Activated T-helper 2 cell treated with anti-CD3 and anti-CD28 coated beads, Interferon-gamma antibody, Interleukin-2, Interleukin-4, amounts not matched to agents 10 μg/mL and 5 μg/mL and 100 μg/mL, durations not matched to agents 14 hours and 24 hours and 36 hours (primary cell): ENCODE results near the gene NEUROD4. TPM values are rescaled to one million over a fixed set of nuclear protein-coding genes. Genes with fewer than 3 reads are reported as not detected.
"Not testable (repeated sequence)": the region's sequence is repeated elsewhere in the genome, so short reads cannot be mapped to it uniquely, and the experiment has no call there.

ENCODE experiments used
- DNase-seq: peaks from one replicate; pipeline ENCODE4 v3.0.0; 2021; ENCODE audit warnings: low spot score
- H3K27ac Mint-ChIP-seq: one replicate; pipeline ENCODE4 v1.8.0; 2021; ENCODE audit warnings: mixed read lengths
- H3K27me3 Mint-ChIP-seq: one replicate; pipeline ENCODE4 v1.8.0; 2021; ENCODE audit warnings: low read depth, mixed read lengths
- H3K36me3 Mint-ChIP-seq: one replicate; pipeline ENCODE4 v1.8.0; 2021; ENCODE audit warnings: low read depth, mixed read lengths
- H3K4me1 Mint-ChIP-seq: one replicate; pipeline ENCODE4 v1.8.0; 2021; ENCODE audit warnings: low read depth, mixed read lengths
- H3K4me3 Mint-ChIP-seq: one replicate; pipeline ENCODE4 v1.8.0; 2021; ENCODE audit warnings: low read depth, mild to moderate bottlenecking, moderate library complexity, mixed read lengths
- H3K9me3 Mint-ChIP-seq: one replicate; pipeline ENCODE4 v1.8.0; 2021; ENCODE audit warnings: mixed read lengths
- intact Hi-C: fragments of 100-400 bp; cut with micrococcal nuclease; formaldehyde crosslinking; loops from one replicate; pipeline ENCODE4 v1.15.1; 2023
- total RNA-seq: library from RNA; stranded (reverse); gene quantifications from 2 replicates; pipeline ENCODE4 v1.2.3, GENCODE V29; 2022

The NEUROD4 gene
- total RNA-seq, 1 donor from 2014 or later: not detected

DNA sequence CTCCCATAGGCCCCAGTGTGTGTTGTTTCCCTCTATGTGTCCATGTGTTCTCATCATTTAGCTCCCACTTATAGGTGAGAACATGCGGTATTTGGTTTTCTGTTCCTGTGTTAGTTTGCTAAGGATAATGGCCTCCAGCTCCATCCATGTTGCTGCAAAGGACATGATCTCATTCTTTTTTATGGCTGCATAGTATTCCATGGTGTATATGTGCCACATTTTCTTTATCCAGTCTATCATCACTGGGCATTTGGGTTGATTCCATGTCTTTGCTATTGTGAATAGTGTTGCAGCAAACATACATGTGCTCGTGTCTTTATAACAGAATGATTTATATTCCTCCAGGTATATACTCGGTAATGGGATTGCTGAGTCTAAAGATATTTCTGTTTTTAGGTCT, 33.0 kb upstream of the NEUROD4 start:
- H3K4me1 Mint-ChIP-seq: peaks cover 72% of the 10 kb centered on the region
- H3K27ac Mint-ChIP-seq: peak overlapping the region; percentile 36
- H3K27me3 Mint-ChIP-seq, DNase-seq, H3K4me3 Mint-ChIP-seq, H3K9me3 Mint-ChIP-seq, intact Hi-C loops: not testable (repeated sequence)
- peaks cover 42% of the 10 kb centered on the region for H3K36me3 Mint-ChIP-seq

DNA sequence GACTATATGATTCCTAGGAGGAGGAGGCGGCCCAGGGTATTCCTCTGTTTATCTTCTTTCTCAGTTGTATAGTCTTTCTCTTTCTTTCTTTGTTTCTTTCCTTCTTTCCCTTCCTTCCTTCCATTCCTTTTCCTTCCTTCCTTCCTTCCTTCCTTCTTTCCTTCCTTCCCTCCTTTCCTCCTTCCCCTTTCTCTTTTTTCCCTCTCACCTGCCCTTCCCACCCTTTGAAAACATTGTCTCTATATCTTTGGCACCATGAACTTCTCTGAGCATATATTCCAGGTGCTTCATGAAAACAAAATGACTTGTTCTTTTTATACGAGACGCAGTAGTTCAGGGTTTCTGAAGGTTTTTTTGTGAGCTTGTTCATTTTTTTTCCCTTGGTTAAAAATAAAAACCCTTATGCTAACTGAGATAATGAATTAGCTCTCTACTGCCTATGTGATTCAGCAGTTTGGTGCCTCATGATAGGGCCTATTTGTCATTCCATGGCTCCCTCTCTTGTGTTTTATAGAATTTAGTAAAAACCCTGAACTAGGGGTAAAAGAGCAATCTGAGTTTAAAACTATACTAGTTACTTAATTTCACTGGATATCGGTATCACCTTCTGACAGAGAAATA, 32.1 kb upstream of the NEUROD4 start:
- no peak for DNase-seq
- Mint-ChIP-seq H3K4me3 (peak overlapping the region; percentile 43), H3K9me3 (peaks cover 7% of the 10 kb centered on the region), H3K27me3 (no peaks in the 10 kb centered on the region), H3K36me3 (peaks cover 32% of the 10 kb centered on the region), H3K4me1 (peaks cover 69% of the 10 kb centered on the region), H3K27ac (peak overlapping the region; percentile 64)
- intact Hi-C loops: no loop called here

DNA sequence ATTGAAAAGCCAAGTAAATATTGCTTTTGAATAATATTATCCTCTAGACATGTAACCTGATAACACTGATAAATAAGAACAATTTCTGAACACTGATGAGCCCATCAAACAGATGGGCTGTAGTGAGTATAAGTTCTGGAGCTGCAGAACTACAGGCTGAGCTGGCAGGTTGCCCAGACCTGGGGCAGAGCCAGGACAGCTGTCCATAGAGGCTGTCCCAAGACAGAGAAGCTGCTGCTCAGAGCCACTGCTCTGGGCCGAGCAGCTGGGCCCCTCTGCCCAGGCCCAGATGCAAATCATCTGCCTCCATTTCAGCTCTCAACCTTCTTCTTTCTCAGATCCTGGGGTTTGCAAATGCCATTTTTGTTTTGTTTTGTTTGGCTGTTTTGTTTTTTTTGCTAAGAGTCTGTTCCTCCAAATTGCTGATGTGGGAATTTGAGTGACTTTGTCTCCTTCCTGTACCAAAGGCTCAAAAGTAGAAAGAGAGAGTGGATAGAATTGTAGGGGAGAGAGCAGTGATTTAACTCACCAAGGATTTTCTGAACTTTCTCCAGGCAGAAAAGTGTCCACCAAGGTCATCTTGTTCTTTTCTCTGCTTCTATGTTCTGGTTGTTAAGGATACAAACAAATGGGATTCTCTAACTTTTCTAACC, 31.2 kb upstream of the NEUROD4 start:
- Mint-ChIP-seq H3K4me3 (no peak overlapping the region), H3K27ac (peak overlapping the region; percentile 48), H3K27me3 (no peaks in the 10 kb centered on the region), H3K9me3 (peaks cover 7% of the 10 kb centered on the region), H3K4me1 (peaks cover 71% of the 10 kb centered on the region), H3K36me3 (peaks cover 24% of the 10 kb centered on the region)
- no peak for DNase-seq
- intact Hi-C loops: no loop called here

DNA sequence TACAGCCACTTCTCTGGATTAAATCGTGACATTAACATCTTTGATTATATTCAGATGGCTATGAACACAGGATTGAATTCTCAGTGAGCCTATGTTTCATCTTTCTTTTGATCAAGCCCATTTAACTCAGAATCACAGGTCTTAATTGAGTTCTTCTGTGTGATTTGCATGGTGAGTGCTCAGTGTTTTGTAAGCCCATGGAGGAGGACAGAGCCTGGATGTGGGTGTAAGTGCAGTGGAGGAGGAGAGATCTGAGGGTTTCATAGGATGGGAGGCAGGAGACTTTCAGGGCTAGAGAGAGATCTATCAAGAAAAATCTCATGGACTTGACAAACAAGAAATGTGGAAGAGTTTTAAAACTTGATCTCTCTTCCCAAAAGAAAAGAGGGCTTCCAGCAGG, 29.9 kb upstream of the NEUROD4 start:
- Mint-ChIP-seq H3K27me3 (no peaks in the 10 kb centered on the region), H3K9me3 (peaks cover 7% of the 10 kb centered on the region), H3K27ac (peak overlapping the region; percentile 70), H3K4me3 (peak overlapping the region; percentile 61), H3K4me1 (peaks cover 69% of the 10 kb centered on the region), H3K36me3 (peaks cover 17% of the 10 kb centered on the region)
- intact Hi-C loops: loop anchor here (5.0 to 10.0 kb wide), 2 partner anchors 33 to 635 kb away; no protein-coding TSS in a partner anchor
- DNase-seq: no peak

DNA sequence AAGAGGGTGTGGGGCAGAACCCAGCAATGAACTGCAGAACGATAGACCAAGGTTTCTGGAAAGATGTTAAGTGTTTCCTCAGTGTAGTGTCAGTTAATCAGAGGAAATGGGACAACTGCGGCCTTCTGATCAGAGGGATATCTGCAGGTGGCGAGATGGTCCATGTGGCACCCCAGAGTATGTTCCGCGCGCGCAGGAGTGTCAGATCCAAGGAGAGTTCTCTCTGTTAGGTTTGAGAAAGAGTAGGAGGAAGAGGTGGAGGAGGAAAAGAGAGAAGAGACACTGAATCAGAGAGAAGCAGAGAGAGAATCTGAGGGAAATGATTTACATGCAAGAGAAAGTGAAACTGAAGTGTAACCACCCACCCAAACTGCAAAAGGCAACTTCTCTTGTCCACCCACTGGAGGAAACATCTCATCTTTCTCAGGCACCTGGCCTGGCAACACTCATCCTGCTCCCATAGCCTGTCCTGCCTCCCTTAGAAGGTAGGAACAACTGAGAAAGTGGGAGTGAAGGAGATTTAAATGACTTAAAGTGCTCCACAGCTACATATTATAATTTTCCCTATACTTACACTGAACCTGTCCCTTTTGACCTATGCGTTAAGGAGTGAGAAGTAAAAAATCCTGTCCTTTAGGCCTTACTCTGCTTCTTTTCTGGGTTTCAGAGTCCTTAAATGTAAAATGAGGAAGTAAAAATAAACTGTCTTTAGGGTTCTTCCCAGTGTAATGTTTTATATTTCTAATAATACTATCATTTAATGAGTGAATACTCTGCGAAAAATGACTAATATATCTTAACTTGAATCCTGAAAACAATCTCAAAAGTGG, 28.4 kb upstream of the NEUROD4 start:
- peaks cover 17% of the 10 kb centered on the region for H3K36me3 Mint-ChIP-seq
- no peak for DNase-seq
- peak overlapping the region; percentile 94 for H3K27ac Mint-ChIP-seq
- H3K4me3 Mint-ChIP-seq: peak overlapping the region; percentile 81
- H3K27me3 Mint-ChIP-seq: no peaks in the 10 kb centered on the region
- intact Hi-C loops: loop anchor here (1.0 to 10.0 kb wide), 5 partner anchors 8 to 633 kb away; no protein-coding TSS in a partner anchor
- H3K9me3 Mint-ChIP-seq: peaks cover 7% of the 10 kb centered on the region
- peaks cover 56% of the 10 kb centered on the region for H3K4me1 Mint-ChIP-seq

GRCh38 chr12:54991991-54992375, 27.8 kb upstream of the NEUROD4 start:
- Mint-ChIP-seq H3K4me1 (peaks cover 51% of the 10 kb centered on the region), H3K4me3 (no peak overlapping the region), H3K9me3 (peaks cover 3% of the 10 kb centered on the region), H3K27me3 (no peaks in the 10 kb centered on the region), H3K36me3 (peaks cover 13% of the 10 kb centered on the region), H3K27ac (peak overlapping the region; percentile 3)
- DNase-seq: no peak
- intact Hi-C loops: loop anchor here (1.0 to 10.0 kb wide), 6 partner anchors 9 to 633 kb away; no protein-coding TSS in a partner anchor

- Mint-ChIP-seq H3K9me3 (no peaks in the 10 kb centered on the region), H3K4me1 (peaks cover 41% of the 10 kb centered on the region), H3K27ac (no peak overlapping the region), H3K36me3 (peaks cover 7% of the 10 kb centered on the region), H3K4me3 (no peak overlapping the region), H3K27me3 (no peaks in the 10 kb centered on the region)
- peak; percentile 45 for DNase-seq
- intact Hi-C loops: loop anchor here (1.0 to 10.0 kb wide), 5 partner anchors 36 to 631 kb away; no protein-coding TSS in a partner anchor
These were observed 26.5 kb upstream of the NEUROD4 start for GRCh38 chr12:54993181-54993835.

GRCh38 chr12:54996205-54996604, 23.6 kb upstream of the NEUROD4 start:
- intact Hi-C loops: loop anchor here (10.0 kb wide), 1 partner anchor 629 kb away; no protein-coding TSS in a partner anchor
- Mint-ChIP-seq H3K4me3 (no peak overlapping the region), H3K4me1 (peaks cover 19% of the 10 kb centered on the region), H3K27ac (no peak overlapping the region), H3K27me3 (no peaks in the 10 kb centered on the region), H3K9me3 (no peaks in the 10 kb centered on the region), H3K36me3 (no peaks in the 10 kb centered on the region)
- DNase-seq: no peak

DNA sequence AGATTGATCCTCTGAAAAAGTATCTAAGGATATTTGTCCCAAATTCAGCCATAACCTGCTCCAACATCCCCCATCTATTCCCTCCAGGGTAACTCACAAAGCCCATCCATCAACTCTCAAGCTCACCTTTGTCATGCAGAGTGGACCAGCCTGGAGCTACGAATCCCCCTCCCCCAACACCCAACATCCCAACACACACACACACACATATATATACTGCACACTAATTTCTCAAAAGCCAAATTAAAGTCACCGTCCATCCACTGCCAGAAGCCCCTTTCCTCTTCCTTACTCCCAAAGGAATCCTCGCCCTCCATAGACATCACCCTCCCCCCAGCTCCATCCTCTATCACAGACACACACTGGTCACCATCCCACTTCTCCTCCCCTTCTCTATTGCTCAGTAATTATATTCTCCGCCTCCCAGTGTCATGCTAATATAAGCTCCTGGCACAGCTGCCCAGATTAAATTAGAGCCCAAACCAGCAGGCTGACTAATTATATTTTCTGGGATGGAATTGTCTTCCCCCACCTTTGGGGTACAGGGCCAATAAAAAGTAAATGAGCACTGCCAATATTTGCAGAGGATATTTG, 21.7 kb upstream of the NEUROD4 start:
- H3K4me3 Mint-ChIP-seq: no peak overlapping the region

GRCh38 chr12:54998958-54999510, 20.7 kb upstream of the NEUROD4 start:
- H3K36me3 Mint-ChIP-seq: no peaks in the 10 kb centered on the region
- H3K27ac Mint-ChIP-seq: no peak overlapping the region
- H3K4me3 Mint-ChIP-seq: no peak overlapping the region
- H3K4me1 Mint-ChIP-seq: peaks cover 7% of the 10 kb centered on the region
- no peak for DNase-seq
- H3K9me3 Mint-ChIP-seq: no peaks in the 10 kb centered on the region
- intact Hi-C loops: loop anchor here (10.0 kb wide), 1 partner anchor 626 kb away; no protein-coding TSS in a partner anchor
- H3K27me3 Mint-ChIP-seq: no peaks in the 10 kb centered on the region

More for the DNA sequence above, 21.7 kb upstream of the NEUROD4 start:
- peaks cover 10% of the 10 kb centered on the region for H3K4me1 Mint-ChIP-seq
- H3K36me3 Mint-ChIP-seq: no peaks in the 10 kb centered on the region
- H3K27ac Mint-ChIP-seq: no peak overlapping the region
- no peaks in the 10 kb centered on the region for H3K27me3 Mint-ChIP-seq
- intact Hi-C loops: loop anchor here (10.0 kb wide), 1 partner anchor 627 kb away; no protein-coding TSS in a partner anchor
- no peaks in the 10 kb centered on the region for H3K9me3 Mint-ChIP-seq
- no peak for DNase-seq

- Mint-ChIP-seq H3K4me1 (peaks cover 5% of the 10 kb centered on the region), H3K4me3 (no peak overlapping the region), H3K36me3 (peaks cover 2% of the 10 kb centered on the region), H3K27ac (no peak overlapping the region), H3K9me3 (peaks cover 5% of the 10 kb centered on the region), H3K27me3 (no peaks in the 10 kb centered on the region)
- intact Hi-C loops: no loop called here
- DNase-seq: no peak
These were observed 18.4 kb upstream of the NEUROD4 start for GRCh38 chr12:55001198-55001868.
